Measurements from ENCODE around the gene LARP1.
A peak's percentile ranks its signal among the peaks of the same experiment; 100 is the strongest.

Gene LARP1

GRCh38 chr5:154709368-154710305 is 45.5 kb upstream of the LARP1 start:
- H3K4me3 ChIP-seq = no peak overlapping the region
- H3K27ac ChIP-seq = no peak overlapping the region
- no peaks in the 10 kb centered on the region for H3K9me3 ChIP-seq
- H3K27me3 ChIP-seq = no peaks in the 10 kb centered on the region
- no peaks in the 10 kb centered on the region for H3K36me3 ChIP-seq
- H3K4me1 ChIP-seq = peaks cover 0 to 13% (median 4%) of the 10 kb centered on the region in 4 donors
- no peak for DNase-seq
- no peak for TF ChIP-seq CTCF (IDR thresholded peaks at IDR 0.05)
- intact Hi-C loops (cut with DNase I; ENCODE audit: low total_unique reads) = no loop called here

GRCh38 chr5:154712518-154713437 is 42.4 kb upstream of the LARP1 start:
- H3K4me3 ChIP-seq = no peak overlapping the region
- no peaks in the 10 kb centered on the region for H3K27me3 ChIP-seq
- no peak for DNase-seq
- no peaks in the 10 kb centered on the region for H3K36me3 ChIP-seq
- intact Hi-C loops (cut with DNase I; ENCODE audit: low total_unique reads) = no loop called here
- H3K27ac ChIP-seq = no peak overlapping the region
- no peaks in the 10 kb centered on the region for H3K9me3 ChIP-seq
- TF ChIP-seq CTCF (IDR thresholded peaks at IDR 0.05) = no peak
- peaks cover 0 to 30% (median 6%) of the 10 kb centered on the region in 4 donors for H3K4me1 ChIP-seq

- H3K4me1 ChIP-seq = peaks cover 0 to 30% (median 6%) of the 10 kb centered on the region in 4 donors
- no peak for DNase-seq
- no peaks in the 10 kb centered on the region for H3K27me3 ChIP-seq
- H3K9me3 ChIP-seq = no peaks in the 10 kb centered on the region
- no peak overlapping the region for H3K4me3 ChIP-seq
- no peak for TF ChIP-seq CTCF (IDR thresholded peaks at IDR 0.05)
- no peaks in the 10 kb centered on the region for H3K36me3 ChIP-seq
- intact Hi-C loops (cut with DNase I; ENCODE audit: low total_unique reads) = no loop called here
- no peak overlapping the region for H3K27ac ChIP-seq
Observed at GRCh38 chr5:154713615-154714125, 41.5 kb upstream of the LARP1 start.

GRCh38 chr5:154714266-154714986 is 40.8 kb upstream of the LARP1 start:
- peaks cover 0 to 30% (median 6%) of the 10 kb centered on the region in 4 donors for H3K4me1 ChIP-seq
- no peaks in the 10 kb centered on the region for H3K36me3 ChIP-seq
- H3K27me3 ChIP-seq = no peaks in the 10 kb centered on the region
- DNase-seq = no peak
- no peak for TF ChIP-seq CTCF (IDR thresholded peaks at IDR 0.05)
- H3K9me3 ChIP-seq = no peaks in the 10 kb centered on the region
- peak overlapping the region in 1 of 2 donors; percentile 2 for H3K4me3 ChIP-seq
- H3K27ac ChIP-seq = no peak overlapping the region
- intact Hi-C loops (cut with DNase I; ENCODE audit: low total_unique reads) = no loop called here

GRCh38 chr5:154721481-154722058 is 33.6 kb upstream of the LARP1 start:
- no peak for TF ChIP-seq CTCF (IDR thresholded peaks at IDR 0.05)
- no peak for DNase-seq
- no peaks in the 10 kb centered on the region for H3K4me1 ChIP-seq
- intact Hi-C loops (cut with DNase I; ENCODE audit: low total_unique reads) = no loop called here
- no peaks in the 10 kb centered on the region for H3K36me3 ChIP-seq
- no peaks in the 10 kb centered on the region for H3K27me3 ChIP-seq
- H3K27ac ChIP-seq = no peak overlapping the region
- H3K4me3 ChIP-seq = no peak overlapping the region
- no peaks in the 10 kb centered on the region for H3K9me3 ChIP-seq

All from tibial artery (tissue), 4 donors.